Measurements from ENCODE around the gene TIMM44. TPM values are rescaled to one million over a fixed set of nuclear protein-coding genes. Genes with fewer than 3 reads are reported as not detected.

Gene TIMM44
- total RNA-seq, 1 experiment from 2014 or later, result 142 TPM

DNA sequence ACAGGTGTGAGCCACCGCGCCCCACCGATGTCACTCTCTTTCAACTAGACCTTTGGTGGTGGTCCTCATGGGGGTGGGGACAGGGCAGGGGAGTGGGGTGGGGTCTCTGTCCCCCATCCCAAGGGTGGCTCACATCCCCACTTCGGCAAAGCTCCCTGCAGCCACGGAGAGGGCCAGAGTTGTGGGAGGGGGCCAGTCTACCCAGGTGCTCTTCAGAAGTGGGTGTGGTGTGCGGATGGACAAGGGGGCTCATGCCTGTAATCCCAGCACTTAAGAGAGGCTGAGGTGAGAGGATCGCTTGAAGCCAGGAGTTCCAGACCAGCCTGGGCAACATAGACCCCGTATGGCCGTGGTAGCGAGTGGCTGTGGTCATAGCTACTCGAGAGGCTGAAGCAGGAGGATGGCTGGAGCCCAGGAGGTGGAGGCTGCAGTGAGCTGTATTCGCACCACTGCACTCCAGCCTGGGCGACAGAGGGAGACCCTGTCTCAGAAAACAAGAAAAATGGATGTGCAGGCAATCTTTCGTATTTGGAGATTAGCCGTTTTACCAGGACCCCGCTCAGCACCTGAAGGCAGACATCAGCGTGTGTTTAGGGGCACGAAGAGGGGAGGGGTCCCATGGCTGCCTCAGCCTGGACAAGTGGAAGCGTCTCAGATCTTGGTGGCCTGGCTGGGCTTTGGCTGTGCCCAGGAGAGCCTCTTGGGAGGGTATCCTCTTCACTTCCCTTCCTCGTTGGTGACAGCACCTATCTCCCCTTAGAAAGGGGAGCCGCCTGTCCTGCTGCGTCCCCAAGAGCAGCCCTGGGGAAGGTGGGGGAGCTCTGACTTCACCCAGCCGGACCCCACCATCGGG is 28.0 kb downstream of the TIMM44 start:
- Mint-ChIP-seq H3K27ac (ENCODE audit: low read depth, unreplicated experiment) (no peak overlapping the region), H3K27me3 (ENCODE audit: insufficient read depth, unreplicated experiment) (no peaks in the 10 kb centered on the region)

DNA sequence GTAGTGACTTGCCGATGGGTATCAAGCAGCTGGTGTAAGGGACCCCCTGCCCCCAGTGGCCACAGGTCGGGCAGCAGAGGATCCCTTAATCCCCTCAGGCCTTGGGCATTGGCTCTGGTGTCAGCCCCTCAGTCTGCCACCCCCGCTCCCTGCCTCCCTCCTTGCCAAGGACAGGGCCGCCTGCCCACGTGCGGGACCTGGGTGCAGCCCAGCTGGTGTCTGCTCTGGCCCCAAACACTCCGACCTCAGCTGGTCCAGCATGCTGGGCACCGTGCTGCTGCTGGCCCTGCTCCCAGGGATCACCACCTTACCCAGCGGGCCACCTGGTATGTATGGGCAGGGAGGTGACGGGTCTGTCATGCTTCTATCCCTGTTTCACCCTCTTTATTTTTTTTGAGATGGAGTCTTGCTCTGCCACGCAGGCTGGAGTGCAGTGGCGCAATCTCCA is 28.8 kb downstream of the TIMM44 start, which contains the start of gene TGFBR3L:
Gene TGFBR3L (plus strand): TSS at position 233 of the 448 bp plus-strand sequence.
- H3K9me3 Mint-ChIP-seq (ENCODE audit: unreplicated experiment), result no peaks in the 10 kb centered on the region
- POLR2A ChIA-PET, result interaction anchor here (0.8 kb wide), 1 partner anchor 11 kb away, joined by 3 read pairs; the partner anchor contains the start of gene MAP2K7
- BruUV-seq (replicated peaks), result no TSS peak

More for the DNA sequence above, 28.0 kb downstream of the TIMM44 start:
- intact Hi-C loops (cut with micrococcal nuclease), result no loop called here
- Mint-ChIP-seq H3K36me3 (ENCODE audit: insufficient read depth, unreplicated experiment) (peaks cover 27% of the 10 kb centered on the region), H3K4me3 (ENCODE audit: unreplicated experiment) (peak overlapping the region; percentile 68), H3K4me1 (ENCODE audit: insufficient read depth, unreplicated experiment) (peaks cover 8% of the 10 kb centered on the region), H3K9me3 (ENCODE audit: unreplicated experiment) (no peaks in the 10 kb centered on the region)
- CTCF ChIA-PET, result interaction anchor here (0.6 kb wide), 3 partner anchors 46 to 84 kb away, joined by 3 read pairs; no protein-coding TSS in a partner anchor
- no peak for DNase-seq (ENCODE audit: unreplicated experiment)
- no TSS peak for BruUV-seq (replicated peaks)
- POLR2A ChIA-PET, result interaction anchor here (0.8 to 3.7 kb wide), 5 partner anchors 12 to 28 kb away, joined by 3 to 20 read pairs (median 5); partner anchors contain the start of genes MAP2K7 and TIMM44
- TF ChIP-seq, protein P1, sequence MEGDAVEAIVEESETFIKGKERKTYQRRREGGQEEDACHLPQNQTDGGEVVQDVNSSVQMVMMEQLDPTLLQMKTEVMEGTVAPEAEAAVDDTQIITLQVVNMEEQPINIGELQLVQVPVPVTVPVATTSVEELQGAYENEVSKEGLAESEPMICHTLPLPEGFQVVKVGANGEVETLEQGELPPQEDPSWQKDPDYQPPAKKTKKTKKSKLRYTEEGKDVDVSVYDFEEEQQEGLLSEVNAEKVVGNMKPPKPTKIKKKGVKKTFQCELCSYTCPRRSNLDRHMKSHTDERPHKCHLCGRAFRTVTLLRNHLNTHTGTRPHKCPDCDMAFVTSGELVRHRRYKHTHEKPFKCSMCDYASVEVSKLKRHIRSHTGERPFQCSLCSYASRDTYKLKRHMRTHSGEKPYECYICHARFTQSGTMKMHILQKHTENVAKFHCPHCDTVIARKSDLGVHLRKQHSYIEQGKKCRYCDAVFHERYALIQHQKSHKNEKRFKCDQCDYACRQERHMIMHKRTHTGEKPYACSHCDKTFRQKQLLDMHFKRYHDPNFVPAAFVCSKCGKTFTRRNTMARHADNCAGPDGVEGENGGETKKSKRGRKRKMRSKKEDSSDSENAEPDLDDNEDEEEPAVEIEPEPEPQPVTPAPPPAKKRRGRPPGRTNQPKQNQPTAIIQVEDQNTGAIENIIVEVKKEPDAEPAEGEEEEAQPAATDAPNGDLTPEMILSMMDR (IDR thresholded peaks at IDR 0.05; ENCODE audit: unreplicated experiment), result no peak

DNA sequence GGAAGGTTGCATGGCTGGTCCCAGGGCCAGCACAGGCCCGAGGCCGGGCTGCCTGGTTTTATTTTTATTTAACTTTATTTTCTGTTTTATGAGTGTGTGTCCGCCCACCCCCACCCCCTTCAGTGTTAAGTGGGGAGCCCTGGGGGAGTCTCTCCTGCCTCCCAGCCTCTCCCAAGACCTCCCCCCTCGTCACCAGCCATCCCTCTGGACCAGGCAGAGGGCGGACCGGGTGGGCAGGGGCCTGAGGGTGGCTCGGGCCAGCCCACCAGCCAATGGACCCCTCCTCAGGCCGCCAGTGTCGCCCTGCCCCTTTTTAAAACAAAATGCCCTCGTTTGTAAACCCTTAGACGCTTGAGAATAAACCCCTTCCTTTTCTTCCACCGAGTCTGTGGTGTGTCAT is 29.4 kb downstream of the TIMM44 start:
- intact Hi-C loops (cut with micrococcal nuclease), result no loop called here
- TF ChIP-seq, protein P1 (IDR thresholded peaks at IDR 0.05; ENCODE audit: unreplicated experiment), result no peak

More for the DNA sequence above, 28.8 kb downstream of the TIMM44 start, which contains the start of gene TGFBR3L:
- no peak for DNase-seq (ENCODE audit: unreplicated experiment)
- no peak within 1 kb of the TSS for H3K27ac Mint-ChIP-seq (ENCODE audit: low read depth, unreplicated experiment)
- no peaks in the 10 kb centered on the region for H3K27me3 Mint-ChIP-seq (ENCODE audit: insufficient read depth, unreplicated experiment)
- peaks cover 3% of the 10 kb centered on the region for H3K4me1 Mint-ChIP-seq (ENCODE audit: insufficient read depth, unreplicated experiment)
- intact Hi-C loops (cut with micrococcal nuclease), result no loop called here
- peak within 1 kb of the TSS; percentile 68 for H3K4me3 Mint-ChIP-seq (ENCODE audit: unreplicated experiment)
- CTCF ChIA-PET, result no interaction called here
- TF ChIP-seq, protein P1 (IDR thresholded peaks at IDR 0.05; ENCODE audit: unreplicated experiment), result no peak
- peaks cover 27% of the 10 kb centered on the region for H3K36me3 Mint-ChIP-seq (ENCODE audit: insufficient read depth, unreplicated experiment)

DNA sequence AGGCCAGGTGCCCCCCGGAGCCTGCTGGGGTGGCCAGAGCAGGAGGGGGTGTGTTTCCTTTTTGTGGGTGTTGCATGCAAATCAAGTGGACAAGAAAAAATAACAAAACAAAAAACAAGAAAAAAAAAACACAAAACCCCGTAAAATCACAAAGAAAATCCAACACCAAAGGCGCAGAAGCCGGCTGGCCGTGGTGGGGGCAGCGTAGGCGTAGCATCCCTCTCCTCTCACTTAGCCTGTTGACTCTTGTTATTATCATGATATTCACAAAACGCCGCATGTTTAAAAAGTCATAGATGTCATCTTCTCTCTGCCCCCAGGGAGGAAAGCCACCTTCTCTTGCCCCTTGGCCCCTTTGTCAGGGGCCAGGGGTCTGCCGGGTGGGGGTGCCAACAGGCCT is 29.8 kb downstream of the TIMM44 start:
- DNase-seq (ENCODE audit: unreplicated experiment), result no peak
- no peaks in the 10 kb centered on the region for H3K4me1 Mint-ChIP-seq (ENCODE audit: insufficient read depth, unreplicated experiment)
- CTCF ChIA-PET, result no interaction called here
- POLR2A ChIA-PET, result interaction anchor here (0.6 kb wide), 1 partner anchor 26 kb away, joined by 4 read pairs; no protein-coding TSS in a partner anchor
- intact Hi-C loops (cut with micrococcal nuclease), result no loop called here
- no peak overlapping the region for H3K4me3 Mint-ChIP-seq (ENCODE audit: unreplicated experiment)
- peaks cover 28% of the 10 kb centered on the region for H3K36me3 Mint-ChIP-seq (ENCODE audit: insufficient read depth, unreplicated experiment)
- H3K9me3 Mint-ChIP-seq (ENCODE audit: unreplicated experiment), result no peaks in the 10 kb centered on the region
- H3K27me3 Mint-ChIP-seq (ENCODE audit: insufficient read depth, unreplicated experiment), result no peaks in the 10 kb centered on the region
- BruUV-seq (replicated peaks), result no TSS peak
- TF ChIP-seq, protein P1 (IDR thresholded peaks at IDR 0.05; ENCODE audit: unreplicated experiment), result no peak
- H3K27ac Mint-ChIP-seq (ENCODE audit: low read depth, unreplicated experiment), result no peak overlapping the region

More for the DNA sequence above, 29.4 kb downstream of the TIMM44 start:
- no TSS peak for BruUV-seq (replicated peaks)
- Mint-ChIP-seq H3K4me1 (ENCODE audit: insufficient read depth, unreplicated experiment) (no peaks in the 10 kb centered on the region), H3K9me3 (ENCODE audit: unreplicated experiment) (no peaks in the 10 kb centered on the region), H3K27me3 (ENCODE audit: insufficient read depth, unreplicated experiment) (no peaks in the 10 kb centered on the region), H3K27ac (ENCODE audit: low read depth, unreplicated experiment) (no peak overlapping the region), H3K4me3 (ENCODE audit: unreplicated experiment) (no peak overlapping the region), H3K36me3 (ENCODE audit: insufficient read depth, unreplicated experiment) (peaks cover 27% of the 10 kb centered on the region)
- DNase-seq (ENCODE audit: unreplicated experiment), result no peak
- ChIA-PET POLR2A (no interaction called here), CTCF (no interaction called here)

Measured in MCF 10A (cell line).